ENCODE measurements around the gene TK1. TPM values are rescaled to one million over a fixed set of nuclear protein-coding genes. Genes with fewer than 3 reads are reported as not detected.

TK1 gene
- total RNA-seq, 6 experiments from 2014 or later = 75.8 to 145 (median 136) TPM

- no peak for DNase-seq
- H3K36me3 Mint-ChIP-seq (ENCODE audit: low read depth) = no peaks in the 10 kb centered on the region; the same call in 1 of the 2 replicates
- H3K9me3 Mint-ChIP-seq = no peaks in the 10 kb centered on the region
- peaks cover 4% of the 10 kb centered on the region for H3K27me3 Mint-ChIP-seq (ENCODE audit: insufficient read depth)
- no peak overlapping the region for H3K27ac Mint-ChIP-seq
- TF ChIP-seq CTCF (IDR thresholded peaks at IDR 0.05) = no peak
- H3K4me1 Mint-ChIP-seq (ENCODE audit: low read depth) = peaks cover 12% of the 10 kb centered on the region
- H3K4me3 Mint-ChIP-seq = no peak overlapping the region
These were observed 24.2 kb upstream of the TK1 start for GRCh38 chr17:78211032-78211431.

GRCh38 chr17:78210111-78210510 is 23.3 kb upstream of the TK1 start:
- Mint-ChIP-seq H3K4me1 (ENCODE audit: low read depth) (peaks cover 5% of the 10 kb centered on the region), H3K4me3 (no peak overlapping the region)

GRCh38 chr17:78208486-78208885 is 21.6 kb upstream of the TK1 start:
- Mint-ChIP-seq H3K4me3 (no peak overlapping the region), H3K36me3 (ENCODE audit: low read depth) (peaks cover 5% of the 10 kb centered on the region), H3K9me3 (no peaks in the 10 kb centered on the region), H3K27ac (no peak overlapping the region), H3K4me1 (ENCODE audit: low read depth) (no peaks in the 10 kb centered on the region), H3K27me3 (ENCODE audit: insufficient read depth) (peaks cover 4% of the 10 kb centered on the region)
- no peak for DNase-seq
- no peak for TF ChIP-seq CTCF (IDR thresholded peaks at IDR 0.05)

More at GRCh38 chr17:78210111-78210510, 23.3 kb upstream of the TK1 start:
- no peak for TF ChIP-seq CTCF (IDR thresholded peaks at IDR 0.05)
- Mint-ChIP-seq H3K27me3 (ENCODE audit: insufficient read depth) (peaks cover 4% of the 10 kb centered on the region), H3K36me3 (ENCODE audit: low read depth) (no peaks in the 10 kb centered on the region), H3K27ac (no peak overlapping the region), H3K9me3 (no peaks in the 10 kb centered on the region)
- no peak for DNase-seq

GRCh38 chr17:78206298-78206697 is 19.4 kb upstream of the TK1 start:
- Mint-ChIP-seq H3K9me3 (no peaks in the 10 kb centered on the region), H3K4me1 (ENCODE audit: low read depth) (no peaks in the 10 kb centered on the region), H3K4me3 (no peak overlapping the region), H3K36me3 (ENCODE audit: low read depth) (peaks cover 5% of the 10 kb centered on the region), H3K27me3 (ENCODE audit: insufficient read depth) (peaks cover 2% of the 10 kb centered on the region), H3K27ac (no peak overlapping the region)
- TF ChIP-seq CTCF (IDR thresholded peaks at IDR 0.05) = 0 out of 2 replicates have a peak, but pooled peaks have one; percentile 13
- no peak for DNase-seq

GRCh38 chr17:78205124-78205775 is 18.4 kb upstream of the TK1 start:
- peaks cover 5% of the 10 kb centered on the region for H3K36me3 Mint-ChIP-seq (ENCODE audit: low read depth)
- H3K4me3 Mint-ChIP-seq = no peak overlapping the region
- H3K4me1 Mint-ChIP-seq (ENCODE audit: low read depth) = no peaks in the 10 kb centered on the region
- H3K27ac Mint-ChIP-seq = no peak overlapping the region
- no peak for TF ChIP-seq CTCF (IDR thresholded peaks at IDR 0.05)
- H3K27me3 Mint-ChIP-seq (ENCODE audit: insufficient read depth) = no peaks in the 10 kb centered on the region; the same call in 1 of the 2 replicates
- DNase-seq = no peak
- no peaks in the 10 kb centered on the region for H3K9me3 Mint-ChIP-seq

Data from HFFc6 (cell line).